ENCODE measurements around the gene RNF167. TPM values are rescaled to one million over a fixed set of nuclear protein-coding genes. Genes with fewer than 3 reads are reported as not detected.
A peak's percentile ranks its signal among the peaks of the same experiment; 100 is the strongest.

Gene RNF167
- total and polyA plus RNA-seq, 4 donors = 15.9 to 72.6 (median 24.4) TPM

DNA sequence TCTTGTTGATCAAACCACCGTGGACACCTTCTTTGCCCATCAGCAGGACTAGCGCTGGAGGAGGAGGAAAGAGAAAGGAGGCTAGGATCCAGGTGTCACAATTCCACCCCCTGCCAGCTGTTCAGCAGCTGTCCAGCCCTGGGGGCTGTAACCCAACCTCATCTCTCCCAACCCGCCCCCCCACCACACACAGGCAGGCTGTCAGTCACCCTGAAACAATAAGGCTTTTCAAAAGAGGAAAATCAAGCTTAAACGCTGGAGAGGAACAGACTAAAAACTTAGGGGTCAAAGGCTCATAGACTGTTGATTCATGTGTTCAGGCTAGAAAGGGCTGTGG, 5.8 kb downstream of the RNF167 start:
- no peak for TF ChIP-seq HNF4A (conservative IDR thresholded peaks at IDR 0.05)
- no peak for TF ChIP-seq FOXA2 (IDR thresholded peaks at IDR 0.05)
- no peak for TF ChIP-seq REST (IDR thresholded peaks at IDR 0.05)
- no peak for TF ChIP-seq CTCF (IDR thresholded peaks at IDR 0.05; ENCODE audit: low read depth, low read length, missing input control)
- TF ChIP-seq MAX (IDR thresholded peaks at IDR 0.05) = no peak
- no peak for TF ChIP-seq JUND (IDR thresholded peaks at IDR 0.05)
- TF ChIP-seq FOXA1 (IDR thresholded peaks at IDR 0.05) = no peak
- TF ChIP-seq, protein P1, sequence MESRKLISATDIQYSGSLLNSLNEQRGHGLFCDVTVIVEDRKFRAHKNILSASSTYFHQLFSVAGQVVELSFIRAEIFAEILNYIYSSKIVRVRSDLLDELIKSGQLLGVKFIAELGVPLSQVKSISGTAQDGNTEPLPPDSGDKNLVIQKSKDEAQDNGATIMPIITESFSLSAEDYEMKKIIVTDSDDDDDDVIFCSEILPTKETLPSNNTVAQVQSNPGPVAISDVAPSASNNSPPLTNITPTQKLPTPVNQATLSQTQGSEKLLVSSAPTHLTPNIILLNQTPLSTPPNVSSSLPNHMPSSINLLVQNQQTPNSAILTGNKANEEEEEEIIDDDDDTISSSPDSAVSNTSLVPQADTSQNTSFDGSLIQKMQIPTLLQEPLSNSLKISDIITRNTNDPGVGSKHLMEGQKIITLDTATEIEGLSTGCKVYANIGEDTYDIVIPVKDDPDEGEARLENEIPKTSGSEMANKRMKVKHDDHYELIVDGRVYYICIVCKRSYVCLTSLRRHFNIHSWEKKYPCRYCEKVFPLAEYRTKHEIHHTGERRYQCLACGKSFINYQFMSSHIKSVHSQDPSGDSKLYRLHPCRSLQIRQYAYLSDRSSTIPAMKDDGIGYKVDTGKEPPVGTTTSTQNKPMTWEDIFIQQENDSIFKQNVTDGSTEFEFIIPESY (IDR thresholded peaks at IDR 0.05) = no peak
- Histone ChIP-seq H3K36me3 (ENCODE audit: control insufficient read depth in 4 of 4, insufficient read depth in 3 of 4, low read depth in 1 of 4, low read length in 3 of 4) (peaks cover 6 to 26% (median 12%) of the 10 kb centered on the region in 4 donors), H3K27ac (ENCODE audit: low read depth in 1 of 2, low read length in 2 of 2) (peak overlapping the region; percentile 65 to 96), H3K4me3 (ENCODE audit: low read depth in 1 of 3, low read length in 3 of 3) (peak overlapping the region; percentile 71 to 96 (median 91)), H3K4me1 (ENCODE audit: control insufficient read depth in 4 of 4, insufficient read depth in 4 of 4, low read length in 3 of 4) (peaks cover 5 to 60% (median 46%) of the 10 kb centered on the region in 4 donors), H3K9me3 (ENCODE audit: control insufficient read depth in 4 of 4, low read length in 3 of 4) (no peaks in the 10 kb centered on the region), H3K27me3 (ENCODE audit: control insufficient read depth in 4 of 4, insufficient read depth in 4 of 4, low read length in 3 of 4) (no peaks in the 10 kb centered on the region), H3K9ac (ENCODE audit: low read depth in 1 of 2, low read length in 2 of 2) (no peak overlapping the region)
- no peak for DNase-seq (ENCODE audit: low spot score)
- WGBS = 27% methylated on average over 4 of the region's 4 CpGs

- H3K36me3 ChIP-seq (ENCODE audit: control insufficient read depth in 4 of 4, insufficient read depth in 3 of 4, low read depth in 1 of 4, low read length in 3 of 4) = peaks cover 6 to 26% (median 12%) of the 10 kb centered on the region in 4 donors
- DNase-seq (ENCODE audit: low spot score) = no peak
- no peaks in the 10 kb centered on the region for H3K27me3 ChIP-seq (ENCODE audit: control insufficient read depth in 4 of 4, insufficient read depth in 4 of 4, low read length in 3 of 4)
- H3K9ac ChIP-seq (ENCODE audit: low read depth in 1 of 2, low read length in 2 of 2) = peak overlapping the region; percentile 61 to 85
- H3K9me3 ChIP-seq (ENCODE audit: control insufficient read depth in 4 of 4, low read length in 3 of 4) = no peaks in the 10 kb centered on the region
- TF ChIP-seq FOXA2 (IDR thresholded peaks at IDR 0.05) (no peak), HNF4G (IDR thresholded peaks at IDR 0.05) (no peak), HNF4A (conservative IDR thresholded peaks at IDR 0.05) (no peak), GABPA (IDR thresholded peaks at IDR 0.05 in 1 of 2, conservative IDR thresholded peaks at IDR 0.05 in 1 of 2) (no peak), SP1 (IDR thresholded peaks at IDR 0.05) (no peak), RAD21 (IDR thresholded peaks at IDR 0.05) (no peak)
- 33% methylated on average over 16 of the region's 16 CpGs for WGBS
- H3K27ac ChIP-seq (ENCODE audit: low read depth in 1 of 2, low read length in 2 of 2) = peak overlapping the region; percentile 95 to 96
- peaks cover 6 to 60% (median 46%) of the 10 kb centered on the region in 4 donors for H3K4me1 ChIP-seq (ENCODE audit: control insufficient read depth in 4 of 4, insufficient read depth in 4 of 4, low read length in 3 of 4)
- peak overlapping the region; percentile 71 to 96 (median 91) for H3K4me3 ChIP-seq (ENCODE audit: low read depth in 1 of 3, low read length in 3 of 3)
These were observed 6.4 kb downstream of the RNF167 start for GRCh38 chr17:4946312-4946976.

Measured in liver (tissue), 9 donors.